MM.1S (cell line): ENCODE measurements around the gene ARAP2.

Experiments
- DNase-seq: peaks from one replicate; pipeline ENCODE4 v3.0.0-alpha.2; 2015
- H2AFZ ChIP-seq: fragments of 300-600 bp; sonication (generic); 2 replicates; pipeline ENCODE4 v1.6.0; 2016; ENCODE audit warnings: antibody characterized with exemption, low read length
- H3F3A ChIP-seq: fragments of 300-600 bp; sonication (generic); 2 replicates; pipeline ENCODE4 v1.6.1; 2016; ENCODE audit warnings: mild to moderate bottlenecking, antibody characterized with exemption, low read length, moderate library complexity, mixed read lengths; ENCODE audit not compliant: insufficient read depth
- H3K27ac ChIP-seq: fragments of 300-600 bp; sonication (generic); 2 replicates; pipeline ENCODE4 v1.5.1; 2016; ENCODE audit warnings: mild to moderate bottlenecking, low read length
- H3K27me3 ChIP-seq: fragments of 300-600 bp; sonication (generic); replicated peaks from 2 replicates; pipeline ENCODE4 v1.6.0; 2016; ENCODE audit warnings: low read length; ENCODE audit not compliant: insufficient read depth
- H3K36me3 ChIP-seq: fragments of 300-600 bp; sonication (generic); replicated peaks from 2 replicates; pipeline ENCODE4 v1.6.1; 2016; ENCODE audit warnings: mild to moderate bottlenecking, low read length, mixed read lengths; ENCODE audit not compliant: insufficient read depth
- H3K4me1 ChIP-seq: fragments of 300-600 bp; sonication (generic); 2 replicates; pipeline ENCODE4 v1.6.1; 2016; ENCODE audit warnings: low read length, mixed read lengths
- H3K4me2 ChIP-seq: fragments of 300-600 bp; sonication (generic); 2 replicates; pipeline ENCODE4 v1.6.0; 2016; ENCODE audit warnings: low read depth, low read length
- H3K4me3 ChIP-seq: fragments of 300-600 bp; sonication (generic); 2 replicates; pipeline ENCODE4 v1.5.1; 2016; ENCODE audit warnings: low read length, mixed read lengths
- H3K79me2 ChIP-seq: fragments of 300-600 bp; sonication (generic); 2 replicates; pipeline ENCODE4 v1.6.1; 2016; ENCODE audit warnings: mixed run types, low read length, mixed read lengths
- H3K9ac ChIP-seq: fragments of 300-600 bp; sonication (generic); 2 replicates; pipeline ENCODE4 v1.6.1; 2016; ENCODE audit warnings: low read length, mixed read lengths
- H3K9me2 ChIP-seq: fragments of 300-600 bp; sonication (generic); replicated peaks from 2 replicates; pipeline ENCODE4 v1.6.1; 2016; ENCODE audit warnings: mild to moderate bottlenecking, low read length, mixed read lengths; ENCODE audit not compliant: insufficient read depth
- H3K9me3 ChIP-seq: fragments of 300-600 bp; sonication (generic); replicated peaks from 2 replicates; pipeline ENCODE4 v1.6.1; 2016; ENCODE audit warnings: mild to moderate bottlenecking, low read length, mixed read lengths; ENCODE audit not compliant: insufficient read depth
- H4K20me1 ChIP-seq: fragments of 300-600 bp; sonication (generic); 2 replicates; pipeline ENCODE4 v1.6.1; 2016; ENCODE audit warnings: mild to moderate bottlenecking, low read length, moderate library complexity, mixed read lengths; ENCODE audit not compliant: insufficient read depth
- EZH2 ChIP-seq: fragments of 300-600 bp; sonication (generic); optimal IDR thresholded peaks from 2 replicates; pipeline ENCODE3; 2017; ENCODE audit warnings: low read depth, mild to moderate bottlenecking, antibody characterized with exemption, low read length, mixed read lengths
- EZH2phosphoT487 ChIP-seq: fragments of 300-600 bp; sonication (generic); IDR thresholded peaks from 2 replicates; pipeline ENCODE4 v1.6.1; 2018; ENCODE audit warnings: antibody characterized with exemption, low read length
- TF ChIP-seq, protein P1 (sequence below): fragments of 300-600 bp; sonication (generic); IDR thresholded peaks from 2 replicates; pipeline ENCODE4 v1.5.1; 2016; ENCODE audit warnings: antibody characterized with exemption, low read length, mixed read lengths

ARAP2 gene

DNA sequence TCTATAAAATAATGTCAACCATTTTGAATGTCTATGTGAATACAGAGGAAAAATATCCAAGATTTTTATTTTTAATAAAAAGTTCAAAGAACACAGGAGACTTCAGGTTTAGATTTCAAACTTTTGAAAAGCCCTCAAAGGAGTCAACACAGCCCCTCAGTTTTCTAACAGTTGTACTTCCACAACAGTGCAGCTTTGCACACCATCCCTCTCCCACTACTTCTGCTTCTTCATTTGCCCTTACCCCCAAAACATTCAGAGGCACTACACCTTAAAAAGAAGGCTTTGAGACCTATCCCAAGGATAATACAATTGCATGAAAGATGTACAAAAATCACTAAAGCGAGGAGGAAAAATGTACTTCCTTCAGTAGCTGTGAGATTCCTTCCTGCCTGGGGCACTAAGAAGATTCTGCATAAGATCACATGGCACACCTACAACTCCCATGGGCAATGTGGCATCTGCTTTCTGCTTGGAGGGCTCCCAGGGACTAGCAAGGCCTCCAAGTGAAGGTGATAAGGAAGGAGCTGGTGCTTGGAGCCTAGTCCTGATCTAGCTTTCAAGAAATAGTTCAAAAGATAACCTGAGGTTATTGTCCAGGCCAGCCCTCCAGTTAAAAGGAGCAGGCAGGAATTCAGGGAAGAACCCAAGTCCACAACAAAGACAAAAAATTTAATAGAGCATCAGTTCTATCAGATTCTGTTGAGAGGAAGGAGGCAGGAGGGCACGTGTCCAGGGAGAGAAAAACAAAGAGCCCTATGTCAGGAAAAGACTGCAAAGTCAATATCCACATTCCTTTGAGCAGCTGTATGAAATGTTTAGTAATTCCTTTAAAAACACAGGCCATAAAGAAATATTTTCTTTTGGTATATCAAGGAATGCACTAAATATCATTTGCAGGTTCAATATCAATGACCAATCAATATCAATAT is 19.1 kb downstream of the ARAP2 start:
- no peaks in the 10 kb centered on the region for H3K9me3 ChIP-seq
- H3K4me1 ChIP-seq, result no peaks in the 10 kb centered on the region
- H2AFZ ChIP-seq, result no peak overlapping the region
- DNase-seq, result no peak
- H3F3A ChIP-seq, result no peaks in the 10 kb centered on the region
- H3K4me3 ChIP-seq, result no peak overlapping the region
- no peak overlapping the region for H3K27ac ChIP-seq
- H3K9ac ChIP-seq, result no peak overlapping the region
- H3K79me2 ChIP-seq, result peaks cover 18% of the 10 kb centered on the region; the same call in 1 of the 2 replicates
- no peaks in the 10 kb centered on the region for H3K36me3 ChIP-seq
- H4K20me1 ChIP-seq, result no peaks in the 10 kb centered on the region
- H3K27me3 ChIP-seq, result no peaks in the 10 kb centered on the region
- TF ChIP-seq EZH2 (no peak), EZH2phosphoT487 (no peak)
- TF ChIP-seq, protein P1, sequence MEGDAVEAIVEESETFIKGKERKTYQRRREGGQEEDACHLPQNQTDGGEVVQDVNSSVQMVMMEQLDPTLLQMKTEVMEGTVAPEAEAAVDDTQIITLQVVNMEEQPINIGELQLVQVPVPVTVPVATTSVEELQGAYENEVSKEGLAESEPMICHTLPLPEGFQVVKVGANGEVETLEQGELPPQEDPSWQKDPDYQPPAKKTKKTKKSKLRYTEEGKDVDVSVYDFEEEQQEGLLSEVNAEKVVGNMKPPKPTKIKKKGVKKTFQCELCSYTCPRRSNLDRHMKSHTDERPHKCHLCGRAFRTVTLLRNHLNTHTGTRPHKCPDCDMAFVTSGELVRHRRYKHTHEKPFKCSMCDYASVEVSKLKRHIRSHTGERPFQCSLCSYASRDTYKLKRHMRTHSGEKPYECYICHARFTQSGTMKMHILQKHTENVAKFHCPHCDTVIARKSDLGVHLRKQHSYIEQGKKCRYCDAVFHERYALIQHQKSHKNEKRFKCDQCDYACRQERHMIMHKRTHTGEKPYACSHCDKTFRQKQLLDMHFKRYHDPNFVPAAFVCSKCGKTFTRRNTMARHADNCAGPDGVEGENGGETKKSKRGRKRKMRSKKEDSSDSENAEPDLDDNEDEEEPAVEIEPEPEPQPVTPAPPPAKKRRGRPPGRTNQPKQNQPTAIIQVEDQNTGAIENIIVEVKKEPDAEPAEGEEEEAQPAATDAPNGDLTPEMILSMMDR, result no peak
- H3K4me2 ChIP-seq, result no peak overlapping the region
- no peaks in the 10 kb centered on the region for H3K9me2 ChIP-seq

DNA sequence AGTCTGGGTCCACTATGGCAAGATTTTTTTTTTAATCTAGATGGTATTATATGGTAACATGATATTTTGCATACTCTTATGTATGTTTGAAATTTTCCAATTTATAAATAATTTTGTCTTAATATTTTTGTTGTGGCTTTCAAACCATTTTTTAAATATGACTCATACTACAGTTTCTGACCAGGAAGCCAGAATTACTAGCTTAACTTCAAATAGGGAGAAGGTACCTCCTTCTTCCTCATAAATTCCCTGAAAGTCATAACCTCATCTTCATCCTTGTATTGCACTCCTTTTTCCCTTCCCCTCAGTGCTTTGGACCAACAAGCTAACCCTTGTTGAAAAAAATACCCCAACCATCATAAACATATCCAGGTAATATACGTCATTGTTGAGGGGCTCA is 21.6 kb downstream of the ARAP2 start:
- no peak for DNase-seq

DNA sequence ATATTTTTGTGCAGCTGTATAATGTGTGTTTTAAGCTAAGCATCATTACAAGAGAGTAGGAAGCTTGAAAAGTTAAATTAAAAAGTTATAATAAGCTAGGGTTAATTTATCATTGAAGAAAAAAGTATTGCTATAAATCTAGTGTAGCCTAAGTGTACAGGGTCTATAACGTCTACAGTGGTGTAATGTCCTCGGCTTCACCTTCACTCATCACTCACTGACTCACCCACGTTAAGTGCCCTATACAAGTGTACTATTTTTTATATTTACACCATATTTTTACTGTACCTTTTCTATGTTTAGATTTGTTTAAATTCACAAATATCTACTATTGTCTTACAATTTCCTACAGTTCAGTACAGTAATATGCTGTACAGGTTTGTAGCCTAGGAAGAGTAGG is 23.5 kb downstream of the ARAP2 start:
- no peaks in the 10 kb centered on the region for H3K4me1 ChIP-seq
- no peak overlapping the region for H3K4me2 ChIP-seq
- H2AFZ ChIP-seq, result no peak overlapping the region
- TF ChIP-seq, protein P1, result no peak
- TF ChIP-seq EZH2, result no peak
- no peak for TF ChIP-seq EZH2phosphoT487
- no peak overlapping the region for H3K4me3 ChIP-seq
- no peaks in the 10 kb centered on the region for H4K20me1 ChIP-seq
- no peaks in the 10 kb centered on the region for H3F3A ChIP-seq
- no peak overlapping the region for H3K27ac ChIP-seq
- no peak for DNase-seq
- no peaks in the 10 kb centered on the region for H3K36me3 ChIP-seq
- H3K27me3 ChIP-seq, result no peaks in the 10 kb centered on the region
- no peak overlapping the region for H3K9ac ChIP-seq
- H3K9me3 ChIP-seq, result no peaks in the 10 kb centered on the region
- no peaks in the 10 kb centered on the region for H3K9me2 ChIP-seq
- H3K79me2 ChIP-seq, result peaks cover 37% of the 10 kb centered on the region

More for the DNA sequence above, 21.6 kb downstream of the ARAP2 start:
- Histone ChIP-seq H3K4me2 (no peak overlapping the region), H2AFZ (no peak overlapping the region), H3K79me2 (peaks cover 29% of the 10 kb centered on the region), H3K9me3 (no peaks in the 10 kb centered on the region), H3K4me1 (no peaks in the 10 kb centered on the region), H4K20me1 (no peaks in the 10 kb centered on the region), H3K4me3 (no peak overlapping the region), H3K27me3 (no peaks in the 10 kb centered on the region), H3K9me2 (no peaks in the 10 kb centered on the region), H3F3A (no peaks in the 10 kb centered on the region), H3K27ac (no peak overlapping the region), H3K36me3 (no peaks in the 10 kb centered on the region), H3K9ac (no peak overlapping the region)
- TF ChIP-seq EZH2phosphoT487 (no peak), EZH2 (no peak)
- TF ChIP-seq, protein P1, result no peak
